SK-N-MC (cell line): ENCODE data around the gene MLLT3.

Experiments
- EZH2 ChIP-seq: fragments of 200-600 bp; sonication (generic); IDR thresholded peaks from one replicate; pipeline ENCODE4 v1.6.1; 2017; ENCODE audit warnings: antibody characterized with exemption
- FOXP2 ChIP-seq: optimal IDR thresholded peaks from 2 replicates; pipeline ENCODE3; 2011; ENCODE audit warnings: mild to moderate bottlenecking, moderate library complexity; ENCODE audit not compliant: insufficient read depth; ENCODE audit errors: extremely low read length, control extremely low read depth
- POLR2AphosphoS5 ChIP-seq: IDR thresholded peaks from 2 replicates; pipeline ENCODE4 v1.6.1; 2012; ENCODE audit warnings: mild to moderate bottlenecking, low read depth, low read length, borderline replicate concordance

- no peak for TF ChIP-seq EZH2
- no peak for TF ChIP-seq POLR2AphosphoS5
- TF ChIP-seq FOXP2, result no peak
Measured at GRCh38 chr9:20408513-20408912, 213.8 kb downstream of the MLLT3 start.
